Caco-2 (cell line): ENCODE results near the gene HOXA11. TPM values are rescaled to one million over a fixed set of nuclear protein-coding genes. Genes with fewer than 3 reads are reported as not detected.

ENCODE experiments used
- BruUV-seq: library from RNA; stranded (reverse); fragments of 400-500 nt; replicated peaks from 2 replicates; lab custom pipeline; 2021; lab: Mats Ljungman, UMichigan
- CTCF ChIA-PET: fragments of 300-600 bp; sonication (Branson Sonifier 250); formaldehyde crosslinking; loops from one replicate; lab custom pipeline; 2022; ENCODE audit warnings: antibody characterized with exemption; lab: Charles Lee
- POLR2A ChIA-PET: fragments of 300-600 bp; sonication (Branson Sonifier 250); formaldehyde crosslinking; loops from one replicate; lab custom pipeline; 2022; ENCODE audit warnings: antibody characterized with exemption; lab: Charles Lee
- DNase-seq, 2 experiments: peaks; one replicate each; pipeline versions ENCODE4 v3.0.0 to v3.0.0-alpha.2; 2020 to 2022
- H3K27me3 ChIP-seq: replicated peaks from 2 replicates; pipeline ENCODE4 v1.6.0; 2011; ENCODE audit warnings: low read length; ENCODE audit not compliant: control insufficient read depth, insufficient read depth
- H3K36me3 ChIP-seq: 2 replicates; pipeline ENCODE4 v1.5.1; 2011; ENCODE audit warnings: low read length; ENCODE audit not compliant: control insufficient read depth, insufficient read depth
- H3K4me1 ChIP-seq: fragments of 250-450 bp; sonication (Bioruptor Pico); 2 replicates; pipeline ENCODE4 v1.5.1; 2020; ENCODE audit warnings: mild to moderate bottlenecking
- H3K4me3 ChIP-seq: 2 replicates; pipeline ENCODE4 v1.5.1; 2011; ENCODE audit warnings: low read depth, mild to moderate bottlenecking, control low read depth, low read length
- H3K9me3 ChIP-seq: fragments of 250-450 bp; sonication (Bioruptor Pico); 2 replicates; pipeline ENCODE4 v1.5.1; 2020; ENCODE audit warnings: mild to moderate bottlenecking, moderate library complexity
- H3K27ac Mint-ChIP-seq: one replicate; pipeline ENCODE4 v1.8.0; 2022; ENCODE audit warnings: mixed read lengths; ENCODE audit not compliant: unreplicated experiment
- H3K27me3 Mint-ChIP-seq: one replicate; pipeline ENCODE4 v1.8.0; 2022; ENCODE audit warnings: mixed read lengths; ENCODE audit not compliant: insufficient read depth, unreplicated experiment
- H3K36me3 Mint-ChIP-seq: one replicate; pipeline ENCODE4 v1.8.0; 2022; ENCODE audit warnings: mild to moderate bottlenecking, mixed read lengths; ENCODE audit not compliant: insufficient read depth, unreplicated experiment
- H3K4me1 Mint-ChIP-seq: one replicate; pipeline ENCODE4 v1.8.0; 2022; ENCODE audit warnings: low read depth, mixed read lengths; ENCODE audit not compliant: unreplicated experiment
- H3K4me3 Mint-ChIP-seq: one replicate; pipeline ENCODE4 v1.8.0; 2022; ENCODE audit warnings: mild to moderate bottlenecking, moderate library complexity, mixed read lengths; ENCODE audit not compliant: unreplicated experiment
- H3K9me3 Mint-ChIP-seq: one replicate; pipeline ENCODE4 v1.8.0; 2022; ENCODE audit warnings: mixed read lengths; ENCODE audit not compliant: unreplicated experiment
- CTCF ChIP-seq, 2 experiments: fragments of 200-600 bp in 1 of 2; IDR thresholded peaks; 1 replicate in 1 of 2; 2 replicates in 1 of 2; pipeline versions ENCODE4 v1.5.1 to v1.8.0; 2011 to 2022; ENCODE audit warnings: antibody characterized with exemption in 1 of 2, control low read depth in 1 of 2, inconsistent platforms in 1 of 2, low read depth in 1 of 2, low read length in 1 of 2, mild to moderate bottlenecking in 1 of 2, moderate library complexity in 1 of 2; ENCODE audit not compliant: insufficient read depth in 1 of 2, severe bottlenecking in 1 of 2, unreplicated experiment in 1 of 2
- intact Hi-C: fragments of 100-400 bp; cut with micrococcal nuclease; formaldehyde crosslinking; loops from one replicate; pipeline ENCODE4 v1.10.0; 2022; ENCODE audit not compliant: unreplicated experiment
- total RNA-seq: library from RNA; stranded (reverse); gene quantifications from 2 replicates; pipeline ENCODE4 v1.2.3, GENCODE V29; 2022

HOXA11 gene
- total RNA-seq, 1 experiment from 2014 or later = 0.73 TPM

- no peak overlapping the region for H3K4me3 ChIP-seq
- peaks cover 8% of the 10 kb centered on the region for H3K4me1 ChIP-seq
- H3K4me1 Mint-ChIP-seq = no peaks in the 10 kb centered on the region
- no peaks in the 10 kb centered on the region for H3K36me3 ChIP-seq
- no peak for DNase-seq
- H3K27me3 Mint-ChIP-seq = peaks cover 16% of the 10 kb centered on the region
- intact Hi-C loops = no loop called here
- peaks cover 2% of the 10 kb centered on the region for H3K27me3 ChIP-seq
- CTCF ChIA-PET = no interaction called here
- no peaks in the 10 kb centered on the region for H3K9me3 Mint-ChIP-seq
- H3K36me3 Mint-ChIP-seq = no peaks in the 10 kb centered on the region
- H3K4me3 Mint-ChIP-seq = no peak overlapping the region
- POLR2A ChIA-PET = no interaction called here
- no peak for TF ChIP-seq CTCF (IDR thresholded peaks at IDR 0.05; ENCODE audit: insufficient read depth in 1 of 2, low read depth in 1 of 2, low read length in 1 of 2, severe bottlenecking in 1 of 2, unreplicated experiment in 1 of 2)
- no peaks in the 10 kb centered on the region for H3K9me3 ChIP-seq
- no TSS peak for BruUV-seq
- no peak overlapping the region for H3K27ac Mint-ChIP-seq
Observed at GRCh38 chr7:27202018-27202861, 17.2 kb upstream of the HOXA11 start.

- DNase-seq = no peak
- Mint-ChIP-seq H3K4me1 (no peaks in the 10 kb centered on the region), H3K27me3 (peaks cover 16% of the 10 kb centered on the region), H3K27ac (no peak overlapping the region), H3K9me3 (no peaks in the 10 kb centered on the region), H3K4me3 (no peak overlapping the region), H3K36me3 (no peaks in the 10 kb centered on the region)
- Histone ChIP-seq H3K4me3 (no peak overlapping the region), H3K4me1 (peaks cover 8% of the 10 kb centered on the region), H3K36me3 (no peaks in the 10 kb centered on the region), H3K27me3 (peaks cover 2% of the 10 kb centered on the region), H3K9me3 (no peaks in the 10 kb centered on the region)
- ChIA-PET CTCF (no interaction called here), POLR2A (no interaction called here)
- intact Hi-C loops = loop anchor here (2.0 kb wide), 1 partner anchor 403 kb away; no protein-coding TSS in a partner anchor
- no peak for TF ChIP-seq CTCF (IDR thresholded peaks at IDR 0.05; ENCODE audit: insufficient read depth in 1 of 2, low read depth in 1 of 2, low read length in 1 of 2, severe bottlenecking in 1 of 2, unreplicated experiment in 1 of 2)
- no TSS peak for BruUV-seq
Observed at GRCh38 chr7:27201580-27202017, 16.6 kb upstream of the HOXA11 start.

GRCh38 chr7:27200761-27201579 is 15.9 kb upstream of the HOXA11 start:
- DNase-seq = no peak
- Histone ChIP-seq H3K4me3 (peak overlapping the region; percentile 59), H3K4me1 (peaks cover 8% of the 10 kb centered on the region), H3K9me3 (no peaks in the 10 kb centered on the region), H3K36me3 (no peaks in the 10 kb centered on the region), H3K27me3 (peaks cover 2% of the 10 kb centered on the region)
- H3K27me3 Mint-ChIP-seq = peaks cover 16% of the 10 kb centered on the region
- ChIA-PET CTCF (interaction anchor here (0.5 to 1.5 kb wide), 3 partner anchors 405 to 720 kb away, joined by 3 to 8 read pairs (median 8); no protein-coding TSS in a partner anchor), POLR2A (no interaction called here)
- TF ChIP-seq CTCF (IDR thresholded peaks at IDR 0.05; ENCODE audit: insufficient read depth in 1 of 2, low read depth in 1 of 2, low read length in 1 of 2, severe bottlenecking in 1 of 2, unreplicated experiment in 1 of 2) = no peak
- no peaks in the 10 kb centered on the region for H3K36me3 Mint-ChIP-seq
- no peaks in the 10 kb centered on the region for H3K4me1 Mint-ChIP-seq
- H3K9me3 Mint-ChIP-seq = no peaks in the 10 kb centered on the region
- no peak overlapping the region for H3K27ac Mint-ChIP-seq
- no TSS peak for BruUV-seq
- intact Hi-C loops = loop anchor here (2.0 kb wide), 1 partner anchor 404 kb away; no protein-coding TSS in a partner anchor
- H3K4me3 Mint-ChIP-seq = peak overlapping the region; percentile 84
